T-helper 22 cell (primary cell): Measurements from ENCODE around the gene SEC63.

Source experiments
- DNase-seq: peaks from one replicate; pipeline ENCODE4 v3.0.0-alpha.2; 2020; ENCODE audit warnings: low read depth

SEC63 gene

DNA sequence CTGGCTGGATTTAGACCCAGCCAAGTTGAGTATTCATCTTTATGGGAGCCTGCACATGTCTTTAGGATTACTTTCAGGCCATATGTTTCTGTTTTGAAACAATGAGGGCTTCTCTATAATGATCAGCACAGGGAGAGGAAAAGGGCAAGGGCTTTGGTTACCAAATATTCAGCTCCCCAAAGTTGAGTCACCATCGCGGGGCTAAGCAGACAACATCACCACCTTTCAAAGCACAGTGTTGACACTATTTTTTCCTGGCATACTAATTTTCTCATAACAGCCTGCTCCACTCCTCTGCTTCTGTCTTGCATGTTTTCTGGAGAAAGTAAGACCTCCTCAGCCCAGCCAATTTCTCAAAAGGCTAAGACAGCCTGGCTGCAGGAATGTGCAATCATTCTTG is 138.8 kb downstream of the SEC63 start:
- no peak for DNase-seq

DNA sequence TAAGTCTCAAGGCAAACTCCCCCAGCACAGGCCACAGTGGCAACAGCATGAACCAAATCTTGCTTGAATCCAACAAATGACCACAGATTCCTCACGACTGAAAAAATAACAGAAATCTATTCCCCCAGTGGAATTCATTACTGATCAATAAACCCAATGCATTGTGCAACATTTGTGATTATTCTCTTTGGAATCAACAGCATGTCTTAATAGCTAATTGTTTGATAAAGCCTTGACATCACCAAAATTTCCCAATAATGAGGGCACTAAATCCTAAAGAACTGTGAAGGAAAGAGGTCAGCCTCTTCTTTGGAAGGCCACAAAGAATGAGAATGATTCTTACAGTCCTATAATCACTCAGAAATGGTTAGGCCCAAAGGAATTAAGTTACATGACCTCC is 139.7 kb downstream of the SEC63 start:
- no peak for DNase-seq

DNA sequence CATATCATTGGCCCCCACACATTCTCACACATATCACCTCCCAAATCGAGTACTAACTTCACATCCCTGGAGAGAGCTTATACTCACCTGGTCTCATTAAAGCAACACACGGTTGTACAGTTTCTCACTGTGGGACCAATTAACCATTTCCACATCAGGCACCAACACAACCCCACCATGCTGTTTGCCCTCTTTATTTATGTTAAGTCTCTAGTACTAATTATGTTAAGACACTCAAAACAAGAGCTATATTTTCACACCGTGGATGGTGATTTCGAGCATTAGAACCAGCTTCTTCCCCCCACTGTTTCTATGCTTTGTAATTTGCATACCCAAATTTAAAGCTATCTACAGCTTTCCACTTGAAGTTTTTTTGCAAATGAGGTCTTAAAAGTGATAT is 140.2 kb downstream of the SEC63 start:
- DNase-seq = no peak
